HuH-7 (cell line): ENCODE results near the gene DPF3.

Experiments
- DNase-seq: peaks from one replicate; pipeline ENCODE4 v3.0.0; 2011; ENCODE audit warnings: low spot score

DPF3 gene

DNA sequence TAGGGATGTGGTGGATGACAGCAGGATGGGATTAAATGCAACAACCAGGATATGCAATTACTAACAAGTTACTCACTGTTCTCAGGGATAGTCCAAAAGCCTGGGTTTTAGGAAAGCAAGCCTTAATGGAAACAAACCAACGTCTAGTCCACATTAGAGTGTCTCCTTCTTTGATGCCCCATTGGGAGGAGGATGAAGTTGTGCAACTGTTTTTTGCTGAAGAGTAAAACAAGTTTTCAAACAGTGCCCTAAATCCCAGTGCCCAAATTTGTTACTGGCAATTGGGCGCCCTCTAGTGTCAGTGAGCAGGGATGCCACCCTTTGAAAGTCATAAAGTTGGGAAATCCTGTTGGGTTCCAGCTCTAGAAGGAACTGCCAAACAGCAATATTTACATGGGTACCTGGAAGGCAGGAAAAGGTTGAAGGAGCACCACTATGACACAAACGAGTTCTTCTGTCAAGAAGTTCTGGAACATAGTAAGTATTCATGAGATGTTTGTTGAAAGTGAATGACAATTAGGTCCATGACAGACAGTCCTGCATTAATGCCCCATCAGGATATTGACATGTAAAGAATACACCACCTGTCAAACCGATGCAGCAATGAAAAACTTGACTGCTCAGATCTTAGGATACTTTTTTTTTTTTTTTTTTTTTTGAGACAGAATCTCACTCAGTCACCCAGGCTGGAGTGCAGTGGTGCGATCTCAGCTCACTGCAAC lies 11.1 kb upstream of the DPF3 start:
- no peak for DNase-seq

DNA sequence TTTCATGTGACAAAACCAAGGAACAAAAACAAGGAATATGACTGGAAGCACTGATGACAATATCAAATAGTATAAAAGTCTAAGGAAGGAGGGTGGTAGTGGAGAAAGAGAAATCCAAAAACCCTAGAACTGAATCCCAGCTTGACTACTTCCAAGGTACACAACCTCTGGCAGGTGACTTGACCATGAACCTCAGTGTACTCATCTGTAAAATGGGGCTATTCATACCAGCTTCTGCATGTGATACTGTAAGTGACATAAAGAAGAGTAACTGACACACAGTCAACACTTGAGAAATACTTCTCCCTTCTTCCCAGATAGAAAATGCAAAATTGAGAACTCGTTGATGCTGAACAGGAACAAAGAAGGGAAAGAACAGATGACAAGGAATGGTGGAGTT lies 10.3 kb upstream of the DPF3 start:
- no peak for DNase-seq

GRCh38 chr14:72903716-72904115 lies 9.8 kb upstream of the DPF3 start:
- no peak for DNase-seq

GRCh38 chr14:72902801-72903530 lies 9.1 kb upstream of the DPF3 start:
- DNase-seq, result no peak

GRCh38 chr14:72901361-72901760 lies 7.5 kb upstream of the DPF3 start:
- no peak for DNase-seq

- no peak for DNase-seq
Measured at GRCh38 chr14:72898448-72898847, 4.5 kb upstream of the DPF3 start.

DNA sequence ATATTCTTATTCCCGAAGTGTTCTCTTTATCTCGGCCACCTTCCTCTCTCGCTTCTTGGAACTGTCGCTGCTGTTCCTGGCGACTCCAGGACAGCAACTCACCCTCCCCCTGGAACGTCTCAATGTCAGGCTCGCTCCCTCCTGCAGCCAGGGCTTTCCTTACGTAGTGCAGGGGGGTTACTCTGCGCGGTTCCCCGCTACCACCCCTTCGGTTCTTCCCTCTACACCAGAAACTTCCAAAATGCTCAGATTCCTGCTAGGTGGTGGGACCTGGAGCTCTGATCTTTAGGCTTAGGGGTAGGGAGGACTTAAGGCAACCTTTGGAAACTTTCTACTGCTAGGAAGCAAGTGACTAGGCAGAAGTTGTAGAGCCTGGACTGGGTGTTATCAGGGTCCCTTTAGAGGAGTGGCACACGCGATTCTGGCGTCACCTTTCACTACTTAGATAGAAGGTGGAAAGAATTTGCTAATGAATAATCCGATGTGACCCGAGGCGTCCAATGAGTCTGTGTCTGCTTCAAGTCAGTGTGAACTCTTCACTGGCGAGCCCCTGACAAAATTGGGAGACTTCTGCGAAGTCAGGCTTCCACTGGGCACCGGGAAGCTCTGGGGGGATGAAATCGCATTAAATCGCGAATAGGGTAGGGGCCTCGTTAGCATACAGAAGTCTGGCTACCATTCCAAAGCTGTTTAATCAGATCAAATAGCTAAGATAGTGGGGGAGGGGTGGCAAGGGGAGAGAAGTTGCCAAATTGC lies 900 bp upstream of the DPF3 start:
- DNase-seq, result peak; percentile 26

GRCh38 chr14:72894323-72894622 lies 372 bp upstream of the DPF3 start:
- no peak for DNase-seq

GRCh38 chr14:72892879-72893635 lies 844 bp downstream of the DPF3 start:
- peak; percentile 22 for DNase-seq

DNA sequence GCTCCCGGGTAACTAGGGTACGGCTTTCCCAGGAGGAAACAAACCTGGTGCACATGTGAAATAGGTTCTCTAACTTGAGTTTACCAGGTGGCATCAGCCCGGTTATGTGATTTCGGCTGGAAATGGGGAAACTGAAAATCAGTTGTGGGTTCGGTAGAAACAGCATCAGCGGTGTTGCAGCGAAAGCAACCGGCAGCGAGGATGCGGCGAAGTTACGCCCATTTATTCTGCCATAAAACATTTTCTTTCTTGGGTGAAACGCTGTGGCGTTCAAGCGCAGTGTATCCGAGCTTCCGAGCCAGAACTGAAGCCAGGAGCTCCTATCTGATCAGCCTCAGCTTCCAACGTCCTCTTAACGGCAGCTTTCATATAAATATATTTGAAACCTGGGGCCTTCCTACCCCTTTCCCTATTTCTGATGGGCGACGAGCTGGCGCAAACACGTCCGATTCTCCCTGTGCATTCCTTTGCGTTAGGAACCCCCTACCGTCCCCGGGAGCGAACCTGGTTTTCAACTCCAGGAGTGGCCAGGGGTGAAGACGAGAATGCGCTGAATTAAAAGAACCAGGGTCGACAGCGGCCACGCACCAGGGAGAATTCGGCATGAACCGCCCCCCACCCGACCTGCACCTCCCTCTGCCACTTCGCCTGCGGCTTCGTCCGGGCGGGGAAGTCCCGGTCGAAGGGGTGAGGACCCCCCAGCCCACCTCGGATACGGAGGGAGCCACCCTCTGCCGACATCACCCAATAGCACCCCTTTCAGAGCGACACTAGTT lies 1.6 kb downstream of the DPF3 start:
- no peak for DNase-seq

DNA sequence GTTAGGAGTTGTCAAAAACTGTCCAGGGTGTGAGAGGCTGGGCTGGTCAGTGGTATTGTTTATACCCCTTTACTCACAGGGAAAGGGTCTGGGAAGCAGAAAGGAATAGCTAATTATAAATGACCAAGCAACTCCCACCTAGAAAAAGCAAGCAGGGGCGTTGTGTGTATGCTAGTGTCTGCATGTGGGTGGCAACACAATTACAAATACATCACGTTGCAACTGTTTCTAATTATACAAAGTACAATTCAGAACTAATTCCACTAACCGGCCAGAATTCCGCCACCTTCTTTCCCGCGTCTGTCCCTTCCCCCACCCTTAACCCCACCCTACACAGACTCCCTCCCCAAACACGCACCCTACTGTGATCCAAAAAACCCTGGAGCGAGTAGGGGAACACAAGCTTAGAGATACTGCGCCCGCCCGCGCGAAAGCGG lies 2.2 kb downstream of the DPF3 start:
- DNase-seq, result no peak

DNA sequence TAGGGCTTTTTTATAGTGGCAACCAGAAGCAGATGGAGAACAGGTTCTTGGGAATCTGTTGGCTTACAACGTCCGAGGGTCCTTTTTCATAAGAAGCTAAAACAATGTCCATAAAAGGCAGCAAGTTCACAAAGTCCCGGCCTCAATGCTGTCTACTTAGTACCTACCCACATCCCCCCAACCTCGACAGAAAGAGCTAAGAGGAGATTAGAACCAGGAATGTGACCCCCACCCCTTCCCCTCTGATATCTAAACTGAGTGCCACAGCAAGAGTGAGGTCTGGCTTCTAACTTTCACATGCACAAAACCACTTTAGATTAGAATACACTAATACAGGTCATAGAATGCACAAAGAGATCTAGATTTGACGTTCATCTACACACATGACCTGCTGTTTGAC lies 4.5 kb downstream of the DPF3 start:
- DNase-seq, result no peak

DNA sequence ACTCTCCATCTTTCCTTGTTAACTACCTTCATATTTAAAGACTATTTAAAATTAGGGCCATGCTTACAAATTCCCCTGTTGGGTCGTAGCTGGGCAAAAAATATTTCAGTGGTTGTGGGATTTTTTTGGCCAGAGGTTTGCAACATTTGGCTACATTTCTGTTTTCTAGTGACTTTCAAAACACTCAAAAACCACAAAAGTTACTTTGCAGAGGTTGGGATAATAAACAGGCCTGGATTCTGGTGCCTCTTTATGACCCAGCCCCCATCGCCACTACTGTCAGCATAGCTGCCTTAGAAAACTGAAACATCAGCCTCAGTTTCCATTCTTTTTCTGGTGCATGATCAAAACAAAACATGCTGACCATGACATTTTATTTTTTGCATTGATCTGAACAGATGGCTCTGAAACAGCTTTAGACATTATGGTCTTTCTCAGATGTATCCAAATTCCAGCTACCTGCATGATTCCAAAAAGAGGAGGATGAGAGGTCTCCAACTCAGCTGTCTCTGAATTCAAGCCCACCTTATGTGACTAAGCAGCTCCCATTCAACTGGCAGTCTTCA lies 5.2 kb downstream of the DPF3 start:
- no peak for DNase-seq

DNA sequence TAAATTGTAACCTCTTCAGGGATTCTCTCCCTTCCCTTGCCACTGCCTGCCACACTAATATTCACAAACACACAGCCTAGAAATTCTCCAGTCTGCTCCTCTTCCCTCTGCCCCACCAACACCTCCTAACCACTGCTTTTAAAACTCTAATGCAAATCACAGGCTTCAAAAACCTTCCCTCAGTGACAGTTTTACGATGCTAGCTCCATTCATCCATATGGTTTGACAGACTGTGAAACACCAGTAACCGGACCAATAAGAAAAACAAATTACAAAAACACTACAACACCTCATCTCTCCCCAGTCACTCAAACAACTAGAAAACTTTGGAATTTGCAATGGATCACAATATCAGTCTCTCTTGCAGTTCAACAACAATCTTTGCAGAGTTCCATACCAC lies 5.7 kb downstream of the DPF3 start:
- no peak for DNase-seq

GRCh38 chr14:72887514-72887913 lies 6.4 kb downstream of the DPF3 start:
- no peak for DNase-seq

DNA sequence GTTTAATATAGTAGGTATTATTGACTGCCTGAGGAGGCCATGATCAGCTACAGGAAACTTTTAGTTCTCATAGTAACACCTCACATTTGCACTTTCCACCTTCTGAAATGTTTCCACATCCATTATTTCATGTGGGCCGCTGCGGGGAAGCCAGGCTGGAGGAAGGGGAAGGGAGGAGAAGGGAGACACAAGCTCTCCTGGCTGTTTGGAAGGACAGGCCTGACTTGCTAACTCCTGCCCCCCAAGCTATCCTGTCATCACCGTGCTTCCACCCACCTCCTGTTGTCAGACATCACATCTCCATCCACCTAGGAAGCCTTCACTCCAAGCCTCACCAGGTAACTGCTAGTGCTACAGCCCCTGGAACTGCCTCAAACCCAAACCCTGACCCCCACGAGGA lies 9.5 kb downstream of the DPF3 start:
- no peak for DNase-seq

- no peak for DNase-seq
Measured at GRCh38 chr14:72883961-72884360, 9.9 kb downstream of the DPF3 start.

- no peak for DNase-seq
Measured at GRCh38 chr14:72883109-72883508, 10.8 kb downstream of the DPF3 start.

DNA sequence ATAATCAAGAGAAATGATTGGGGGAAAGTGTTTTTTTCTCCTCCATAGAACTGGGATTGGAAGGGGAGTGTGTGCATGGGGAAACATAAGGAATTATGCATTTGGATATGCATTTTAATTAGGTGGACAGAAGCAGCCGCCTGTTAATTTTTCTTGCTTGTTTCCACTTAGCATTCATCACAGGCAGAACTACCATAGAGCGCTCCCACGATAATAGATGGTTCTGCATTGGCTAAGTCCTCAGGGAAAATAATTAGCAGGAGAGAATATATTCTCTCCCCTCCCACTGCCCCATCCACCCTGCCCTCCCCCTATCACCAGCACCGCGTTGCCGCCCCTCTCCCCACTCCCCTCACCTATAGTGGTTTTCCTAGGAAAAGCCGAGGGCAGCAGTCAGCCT lies 11.4 kb downstream of the DPF3 start:
- DNase-seq, result no peak

DNA sequence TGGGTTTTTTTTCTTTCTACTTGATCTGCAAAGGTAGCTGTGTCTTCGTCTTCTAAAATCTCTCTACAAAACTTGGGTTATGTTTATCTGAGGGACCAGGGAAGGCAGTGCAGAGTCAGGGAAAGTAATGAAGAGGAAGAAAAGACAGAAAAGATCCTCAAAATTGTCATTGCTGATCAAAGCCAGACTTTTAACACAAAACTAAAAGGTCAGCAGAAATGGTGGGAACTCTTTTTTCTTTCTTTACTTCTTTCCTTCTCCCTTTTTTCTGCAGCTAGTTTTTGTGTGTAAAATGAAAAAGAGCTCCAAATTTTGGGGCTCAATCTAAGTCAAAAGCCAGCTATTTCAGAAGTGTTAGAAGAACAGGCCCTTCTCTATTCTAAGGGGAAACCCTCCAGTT lies 11.9 kb downstream of the DPF3 start:
- DNase-seq, result no peak

GRCh38 chr14:72881543-72881942 lies 12.4 kb downstream of the DPF3 start:
- no peak for DNase-seq
